Activated CD8-positive, alpha-beta memory T cell treated with anti-CD3 and anti-CD28 coated beads, Interleukin-2, amount 50 U/mL, for 24 hours (primary cell): ENCODE measurements around the gene PILRA.
"Not testable (repeated sequence)": the region's sequence is repeated elsewhere in the genome, so short reads cannot be mapped to it uniquely, and the experiment has no call there.

Source experiments
- DNase-seq: peaks from one replicate; pipeline ENCODE4 v3.0.0-alpha.2; 2020; ENCODE audit errors: extremely low read depth

PILRA gene

DNA sequence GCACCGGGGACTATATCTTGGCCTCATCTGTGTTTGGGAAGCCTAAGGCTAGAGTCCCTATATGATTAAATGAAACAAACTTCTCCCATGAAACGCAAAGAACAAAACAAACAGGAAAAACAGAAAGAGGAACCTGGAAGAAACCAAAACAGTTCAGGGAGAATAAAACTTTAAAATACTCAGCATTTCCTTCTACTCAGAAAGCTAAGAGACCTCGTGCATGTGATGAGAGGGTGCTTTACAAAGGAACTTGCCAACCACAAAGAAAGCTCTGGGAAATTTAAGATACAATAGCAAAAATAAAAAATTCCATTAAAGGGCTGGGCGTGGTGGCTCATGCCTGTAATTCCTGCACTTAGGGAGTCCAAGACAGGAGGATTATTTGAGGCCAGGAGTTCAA is 6.9 kb downstream of the PILRA start:
- no peak for DNase-seq

DNA sequence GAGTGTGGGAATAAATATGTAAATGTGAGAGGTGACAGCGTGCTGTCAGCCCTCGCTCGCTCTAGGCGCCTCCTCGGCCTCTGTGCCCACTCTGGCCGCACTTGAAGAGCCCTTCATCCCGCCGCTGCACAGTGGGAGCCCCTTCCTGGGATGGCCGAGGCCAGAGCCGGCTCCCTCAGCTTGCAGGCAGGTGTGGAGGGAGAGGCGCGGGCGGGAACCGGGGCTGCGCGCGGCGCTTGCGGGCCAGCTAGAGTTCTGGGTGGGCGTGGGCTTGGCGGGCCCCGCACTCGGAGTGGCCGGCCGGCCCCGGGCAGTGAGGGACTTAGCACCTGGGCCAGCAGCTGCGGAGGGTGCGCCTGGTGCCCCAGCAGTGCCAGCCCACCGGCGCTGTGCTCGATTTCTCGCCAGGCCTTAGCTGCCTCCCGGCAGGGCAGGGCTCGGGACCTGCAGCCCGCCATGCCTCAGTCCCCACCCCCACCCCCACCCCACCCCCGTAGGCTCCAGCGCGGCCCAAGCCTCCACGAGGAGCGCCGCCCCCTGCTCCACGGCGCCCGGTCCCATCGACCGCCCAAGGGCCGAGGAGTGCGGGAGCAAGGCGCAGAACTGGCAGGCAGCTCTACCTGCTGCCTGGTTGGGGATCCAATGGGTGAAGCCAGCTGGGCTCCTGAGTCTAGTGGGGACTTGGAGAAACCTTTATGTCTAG is 8.4 kb downstream of the PILRA start:
- DNase-seq, result not testable (repeated sequence)

DNA sequence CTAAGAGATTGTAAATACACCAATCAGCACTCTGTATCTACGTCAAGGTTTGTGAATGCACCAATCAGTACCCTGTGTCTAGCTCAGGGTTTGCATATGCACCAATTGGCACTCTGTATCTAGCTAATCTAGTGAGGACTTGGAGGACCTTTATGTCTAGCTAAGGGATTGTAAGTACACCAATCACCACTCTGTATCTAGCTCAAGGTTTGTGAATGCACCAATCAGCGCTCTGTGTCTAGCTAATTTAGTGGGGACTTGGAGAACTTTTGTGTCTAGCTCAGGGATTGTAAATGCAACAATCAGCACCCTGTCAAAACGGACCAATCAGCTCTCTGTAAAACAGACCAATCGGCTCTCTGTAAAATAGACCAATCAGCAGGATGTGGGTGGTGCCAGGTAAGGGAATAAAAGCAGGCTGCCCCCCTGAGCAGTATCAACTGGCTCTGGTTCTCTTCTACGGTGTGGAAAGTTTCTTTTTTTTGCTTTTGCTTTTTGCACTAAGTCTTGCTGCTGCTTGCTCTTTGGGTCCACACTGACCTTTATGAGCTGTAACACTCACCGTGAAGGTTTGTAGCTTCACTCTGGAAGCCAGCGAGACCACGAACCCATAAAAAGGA is 9.1 kb downstream of the PILRA start:
- not testable (repeated sequence) for DNase-seq

DNA sequence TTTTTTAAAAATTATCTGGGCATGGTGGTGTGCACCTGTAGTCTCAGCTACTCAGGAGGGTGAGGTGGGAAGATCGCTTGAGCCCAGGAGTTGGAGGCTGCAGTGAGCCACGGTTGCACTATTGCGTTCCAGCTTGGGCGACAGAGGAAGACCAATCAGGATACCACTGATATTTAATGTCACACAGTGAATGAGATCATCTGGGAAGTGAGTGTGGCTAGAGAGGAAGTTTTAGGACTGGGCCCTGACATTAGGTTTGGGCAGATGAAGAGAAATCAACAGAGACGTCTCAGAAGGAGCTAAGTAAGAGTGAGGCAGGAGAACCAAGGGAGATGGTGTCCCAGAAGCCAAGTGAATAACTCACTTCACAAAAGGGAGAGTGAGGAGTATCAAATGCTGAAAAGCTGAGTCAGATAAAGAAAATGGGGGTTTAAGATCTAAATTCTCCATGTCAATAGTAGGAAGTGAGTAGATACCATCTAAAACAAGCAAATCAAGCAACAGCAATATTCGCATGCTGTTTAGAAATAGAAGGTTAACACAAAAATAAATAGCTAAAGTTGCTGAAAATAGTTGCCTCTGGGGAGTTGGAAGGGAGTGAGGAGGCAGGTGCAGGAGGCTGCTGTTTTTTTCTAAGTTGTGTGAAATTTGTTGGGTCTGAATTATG is 11.5 kb downstream of the PILRA start:
- DNase-seq, result no peak

DNA sequence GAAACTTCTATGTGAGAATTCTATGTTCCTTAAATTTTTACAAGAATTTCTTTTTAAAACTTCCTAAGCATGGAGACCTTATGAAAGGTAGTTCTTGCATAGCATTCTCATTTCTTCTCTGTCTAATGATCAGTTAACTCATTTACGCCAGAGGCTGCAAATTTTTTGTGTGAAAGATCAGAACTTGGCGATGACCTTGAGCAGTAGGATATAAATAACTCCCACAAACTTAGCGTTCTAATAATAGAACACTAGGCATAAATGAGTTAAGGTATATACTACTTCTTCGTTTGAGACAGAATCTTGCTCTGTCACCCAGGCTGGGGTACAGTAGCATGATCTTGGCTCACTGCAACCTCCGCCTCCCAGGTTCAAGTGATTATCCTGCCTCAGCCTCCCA is 13.7 kb downstream of the PILRA start:
- no peak for DNase-seq

GRCh38 chr7:100387695-100388094 is 14.4 kb downstream of the PILRA start:
- no peak for DNase-seq

DNA sequence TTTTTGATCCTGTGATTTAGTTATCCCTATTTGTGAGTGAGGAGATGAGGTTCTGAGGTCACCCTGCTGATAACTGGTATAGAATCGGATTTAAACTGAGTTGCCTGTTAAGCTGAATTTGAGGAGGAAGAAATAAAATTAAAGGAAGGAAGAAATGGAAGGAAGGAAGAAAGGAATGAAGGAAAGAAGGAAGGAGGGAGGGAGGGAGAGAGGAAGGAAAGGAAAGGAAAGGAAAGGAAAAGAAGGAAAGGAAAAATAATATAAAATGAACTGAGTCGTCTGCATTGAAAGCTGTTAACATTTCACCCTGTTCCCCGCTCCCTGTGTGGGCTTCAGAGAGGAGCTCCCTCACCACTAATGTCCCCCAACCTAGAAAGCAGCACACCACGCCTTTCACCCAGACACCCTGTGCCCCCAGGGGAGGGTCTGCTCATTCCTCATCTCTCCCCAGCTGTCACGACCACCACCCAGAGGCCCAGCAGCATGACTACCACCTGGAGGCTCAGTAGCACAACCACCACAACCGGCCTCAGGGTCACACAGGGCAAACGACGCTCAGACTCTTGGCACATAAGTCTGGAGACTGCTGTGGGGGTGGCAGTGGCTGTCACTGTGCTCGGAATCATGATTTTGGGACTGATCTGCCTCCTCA is 16.3 kb downstream of the PILRA start:
- no peak for DNase-seq

DNA sequence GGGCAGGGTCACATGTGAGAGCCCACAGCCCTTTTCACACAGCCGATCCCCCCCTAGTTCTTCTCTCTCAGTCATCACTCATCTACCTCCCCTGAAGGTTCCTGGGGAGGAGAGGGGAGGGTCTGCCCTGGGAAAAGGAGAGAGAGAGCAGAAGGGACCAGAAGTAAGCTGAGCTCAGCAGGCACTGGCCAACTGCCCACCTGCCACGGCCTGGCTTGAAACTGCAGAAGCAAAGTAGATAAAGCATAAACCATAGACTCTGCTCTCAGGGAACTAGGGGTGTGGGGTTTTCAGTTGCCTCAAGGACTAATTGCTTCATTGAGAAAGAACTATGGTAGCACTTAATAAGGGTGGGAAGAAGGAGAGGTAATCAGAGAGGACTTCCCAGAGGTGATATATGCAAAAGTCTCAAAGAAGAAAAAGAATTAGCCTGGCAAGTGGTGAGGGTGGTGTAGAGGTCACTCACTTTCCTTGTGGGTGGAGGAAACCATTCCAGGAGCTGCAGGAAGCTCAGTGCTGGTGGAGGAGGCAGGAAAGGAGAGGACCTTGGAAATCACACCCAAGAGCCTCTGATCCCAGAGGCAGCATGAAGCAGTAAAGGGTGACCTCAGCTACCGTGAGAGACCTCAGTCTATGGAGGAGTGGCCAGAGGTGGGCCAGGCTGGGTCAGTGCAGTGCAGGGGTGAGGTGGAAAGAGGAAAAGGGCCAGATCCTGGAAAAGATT is 17.2 kb downstream of the PILRA start:
- DNase-seq, result no peak

DNA sequence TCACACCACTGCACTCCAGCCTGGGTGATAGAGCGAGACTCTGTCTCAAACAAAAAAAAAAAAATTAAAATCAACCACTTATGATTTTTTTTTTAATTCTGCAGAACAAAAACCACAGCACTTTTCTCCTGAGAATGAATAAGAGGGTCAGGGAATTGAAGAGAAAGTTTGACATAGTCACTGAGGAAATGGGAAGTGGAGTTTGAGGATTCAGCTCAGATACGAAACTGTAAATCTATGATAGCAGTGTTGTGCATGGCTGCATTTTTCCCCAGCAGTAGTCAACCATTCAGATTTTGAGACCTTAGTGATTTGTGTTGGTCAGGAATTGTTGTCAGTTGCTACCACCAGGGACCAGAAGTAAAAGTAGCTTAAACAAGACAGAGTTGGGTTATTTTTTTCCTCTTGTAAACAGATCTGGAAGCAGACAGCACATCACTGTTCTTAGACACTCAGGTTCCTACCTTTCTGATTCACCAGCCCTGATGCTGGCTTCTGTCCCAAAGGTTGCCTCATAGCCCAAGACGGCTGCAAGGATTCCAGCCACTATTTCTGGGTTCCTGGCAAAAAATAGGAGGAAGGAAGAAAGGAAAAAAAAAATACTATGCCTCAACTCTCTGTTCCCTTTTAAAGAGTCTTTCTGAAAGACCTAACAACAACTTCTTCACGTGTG is 20.1 kb downstream of the PILRA start:
- DNase-seq, result no peak

GRCh38 chr7:100394077-100394476 is 20.8 kb downstream of the PILRA start:
- no peak for DNase-seq

DNA sequence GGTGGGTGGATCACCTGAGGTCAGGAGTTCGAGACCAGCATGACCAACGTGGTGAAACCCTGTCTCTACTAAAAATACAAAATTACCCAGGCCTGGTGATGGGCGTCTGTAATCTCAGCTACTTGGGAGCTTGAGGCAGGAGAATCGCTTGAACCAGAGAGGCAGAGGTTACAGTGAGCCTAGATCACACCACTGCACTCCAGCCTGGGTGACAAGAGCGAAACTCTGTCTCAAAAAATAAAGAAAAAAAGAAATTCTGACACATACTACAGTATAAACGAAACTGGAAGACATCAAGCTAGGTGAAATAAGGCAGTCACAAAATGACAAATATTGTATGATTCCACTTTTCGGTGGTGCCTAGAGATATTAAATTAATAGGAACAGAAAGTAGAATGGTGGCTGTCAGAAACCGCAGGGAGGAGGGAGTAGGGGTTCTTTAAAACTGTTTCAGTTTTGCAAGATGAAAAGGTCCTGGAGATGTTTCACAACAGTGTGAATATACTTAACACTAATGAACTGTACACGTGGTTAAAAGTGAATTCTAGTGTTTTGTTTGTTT is 23.2 kb downstream of the PILRA start:
- no peak for DNase-seq

DNA sequence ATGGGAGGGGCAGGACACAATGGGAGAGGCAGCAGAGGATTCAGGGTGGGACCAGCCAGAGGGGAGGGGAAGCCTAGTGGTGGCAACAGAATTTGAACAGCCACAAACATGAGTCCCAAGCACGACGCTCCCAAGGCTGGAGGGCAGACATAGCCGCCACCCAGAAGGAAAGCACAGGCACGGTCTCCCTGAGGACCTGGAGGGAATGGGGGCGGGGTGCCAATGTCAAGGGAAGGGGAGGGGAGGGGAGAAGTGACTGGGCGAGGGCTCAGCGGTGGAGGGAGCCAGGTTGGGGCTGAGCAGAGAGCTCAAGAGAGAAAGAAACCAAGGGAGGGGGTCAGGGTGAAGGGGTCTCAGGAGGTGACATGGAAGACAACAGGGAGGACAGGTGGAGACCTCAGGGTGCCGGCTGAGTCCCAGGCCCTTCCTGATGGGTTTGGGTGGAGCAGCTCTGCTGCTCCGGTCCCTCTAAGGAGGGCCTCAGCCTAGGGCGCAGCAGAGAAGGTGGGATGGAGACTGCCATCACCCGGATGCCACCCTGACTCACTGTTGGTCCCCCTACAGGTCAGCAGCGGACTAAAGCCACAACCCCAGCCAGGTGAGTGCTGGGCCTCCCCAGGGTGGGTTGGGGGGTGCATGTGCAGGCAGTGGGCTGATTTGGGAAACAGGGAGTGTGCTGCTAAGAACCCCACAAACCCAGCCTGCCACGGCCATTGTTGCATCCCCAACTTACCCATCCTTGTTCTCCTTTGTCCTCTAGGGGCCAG is 24.2 kb downstream of the PILRA start:
- DNase-seq, result no peak

- DNase-seq, result no peak
These were observed 25.0 kb downstream of the PILRA start for GRCh38 chr7:100398239-100398638.

GRCh38 chr7:100400041-100400440 is 26.8 kb downstream of the PILRA start:
- DNase-seq, result no peak

DNA sequence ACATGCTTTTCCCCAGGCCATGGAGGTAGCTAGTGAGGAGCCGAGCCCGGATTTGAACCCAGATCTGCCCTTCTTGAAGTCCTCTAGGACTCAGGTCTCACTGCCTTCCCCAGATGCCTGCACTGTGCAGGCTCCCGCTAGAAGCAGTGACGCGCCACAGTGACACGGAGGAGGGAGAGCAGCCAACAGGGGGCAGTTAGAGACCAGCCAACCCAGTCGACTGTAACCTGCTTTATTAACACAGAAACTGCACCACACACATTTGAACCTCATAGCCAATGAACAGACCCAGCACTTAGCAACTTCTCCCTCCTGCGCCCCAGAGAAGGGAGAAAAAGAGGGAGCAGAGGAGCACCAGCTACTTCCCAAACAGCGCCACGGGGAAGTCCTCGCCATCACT is 27.4 kb downstream of the PILRA start:
- DNase-seq, result no peak

GRCh38 chr7:100401811-100402210 is 28.5 kb downstream of the PILRA start:
- DNase-seq, result no peak

DNA sequence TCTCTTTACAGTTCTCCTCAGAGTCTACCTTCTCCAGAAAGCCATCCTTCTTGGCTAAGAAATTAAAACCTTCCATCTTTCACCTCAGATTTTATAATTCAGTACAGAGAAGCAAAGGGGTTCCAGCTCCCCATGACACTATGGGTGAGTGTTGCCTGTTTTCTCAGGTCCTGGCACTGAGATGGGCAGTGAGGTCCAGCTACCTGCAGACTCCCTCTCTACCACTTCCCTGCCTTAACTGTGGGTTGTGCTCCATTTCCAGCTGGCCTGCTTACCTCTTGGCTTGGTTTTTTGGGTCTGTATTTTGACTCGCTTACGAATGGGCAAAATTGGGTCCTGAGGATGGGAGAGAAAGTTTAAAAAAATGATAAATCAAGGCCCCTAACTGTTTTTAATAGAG is 29.0 kb downstream of the PILRA start:
- no peak for DNase-seq

DNA sequence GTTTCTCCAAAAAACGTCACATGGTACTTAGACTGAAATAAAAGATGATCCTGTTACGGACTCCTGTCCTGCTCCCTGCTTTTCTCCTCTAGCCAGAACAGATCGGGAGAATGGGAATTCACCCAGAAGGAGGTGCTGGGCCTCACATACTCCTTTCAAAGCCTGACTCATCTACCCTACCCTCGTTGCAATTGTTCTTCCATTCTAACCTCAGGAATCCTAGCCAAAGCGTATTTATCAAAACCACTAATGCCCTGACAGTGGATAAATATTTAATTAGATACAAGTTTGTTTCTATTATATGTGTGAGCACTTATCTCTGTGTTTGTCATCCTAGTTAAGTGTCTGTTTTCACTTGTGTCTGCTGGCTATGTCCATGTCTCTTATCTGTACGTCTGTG is 33.5 kb downstream of the PILRA start:
- DNase-seq, result no peak

DNA sequence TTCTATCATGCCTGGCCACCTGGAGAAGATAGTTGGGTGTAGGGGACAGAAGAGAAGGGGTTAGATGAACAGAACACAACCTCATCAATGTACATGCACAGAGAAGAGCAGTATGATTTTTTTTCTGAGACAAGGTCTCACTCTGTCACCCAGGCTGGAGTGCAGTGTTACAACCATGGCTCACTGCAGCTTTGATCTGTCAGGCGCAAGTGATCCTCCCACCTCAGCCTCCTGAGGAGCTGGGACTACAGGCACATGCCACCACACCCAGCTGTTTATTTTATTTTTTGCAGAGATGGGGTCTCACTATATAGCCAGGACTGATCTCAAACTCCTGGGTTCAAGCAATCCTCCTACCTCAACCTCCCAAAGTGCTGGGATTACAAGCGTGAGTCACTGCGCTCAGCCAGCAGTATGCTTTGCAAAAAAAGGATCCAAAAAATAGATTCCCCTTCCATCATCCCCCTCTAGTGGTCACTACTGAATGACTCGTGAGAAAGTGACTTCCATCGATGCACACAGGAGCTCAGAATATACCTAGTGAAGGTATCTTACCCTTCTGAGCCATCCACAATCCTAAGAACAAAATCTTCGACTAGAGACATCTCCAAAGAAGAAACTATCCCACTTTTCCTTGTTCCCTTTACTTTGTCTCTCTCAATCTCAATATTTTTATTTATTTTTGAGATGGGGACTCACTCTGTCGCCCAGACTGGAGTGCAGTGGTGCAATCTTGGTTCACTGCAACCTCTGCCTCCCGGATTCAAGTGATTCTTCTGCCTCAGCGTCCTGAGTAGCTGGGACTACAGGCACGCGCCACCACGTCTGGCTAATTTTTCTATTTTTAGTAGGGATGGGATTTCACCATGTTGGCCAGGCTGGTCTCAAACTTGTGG is 34.2 kb downstream of the PILRA start:
- no peak for DNase-seq
